PC-9 (cell line): ENCODE data around the gene SLC38A6.

Experiments used
- CTCF ChIP-seq: fragments of 200-600 bp; sonication (generic); conservative IDR thresholded peaks from 2 replicates; pipeline ENCODE4 v1.6.1; 2017; ENCODE audit warnings: mixed run types, antibody characterized with exemption, mild to moderate bottlenecking, moderate library complexity
- EZH2 ChIP-seq: fragments of 200-600 bp; sonication (generic); IDR thresholded peaks from 2 replicates; pipeline ENCODE4 v1.8.0; 2017; ENCODE audit warnings: antibody characterized with exemption, low read depth

GRCh38 chr14:61031026-61031425 is 50.0 kb downstream of the SLC38A6 start:
- TF ChIP-seq CTCF = no peak
- TF ChIP-seq EZH2 = no peak
